ENCODE data around the gene MGAT5B. TPM values are rescaled to one million over a fixed set of nuclear protein-coding genes. Genes with fewer than 3 reads are reported as not detected.

The MGAT5B gene
- total and polyA plus RNA-seq, 2 experiments from 2014 or later, result 1.6 to 10.0 TPM

DNA sequence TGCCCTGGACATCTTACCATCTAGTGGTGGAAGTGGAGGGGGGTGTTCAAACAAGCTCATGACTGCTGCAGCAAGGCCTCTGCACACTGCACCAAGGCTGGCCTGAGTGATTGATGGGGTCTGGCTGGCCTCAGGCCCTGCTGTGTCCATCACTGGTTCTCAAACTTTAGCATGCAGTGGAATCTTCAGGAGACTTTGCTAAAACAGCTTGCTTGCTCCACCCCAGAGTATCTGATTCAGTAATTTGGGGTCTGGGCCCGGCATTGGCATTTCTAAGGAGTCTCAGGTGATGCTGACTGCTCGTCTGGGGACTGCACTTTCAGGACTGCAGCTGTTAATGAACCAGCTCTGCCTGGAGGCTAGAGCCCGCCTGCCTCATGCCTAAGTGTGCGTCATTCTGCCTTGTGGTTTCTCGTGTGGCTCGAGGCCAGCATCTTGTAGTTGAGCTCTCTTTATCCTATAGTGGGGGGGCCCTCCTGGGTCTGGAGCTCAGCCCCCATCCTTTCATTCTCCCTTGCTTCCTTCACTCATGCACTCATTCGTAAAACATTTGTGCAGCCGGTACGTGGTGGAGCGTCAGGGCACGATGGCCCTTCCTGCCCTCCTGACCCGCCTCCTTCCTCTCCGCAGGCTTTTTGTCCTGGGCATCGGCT, 4.1 kb downstream of the MGAT5B start:
- Mint-ChIP-seq H3K9me3 (peaks cover 3% of the 10 kb centered on the region; the same call in 1 of the 3 replicates), H3K36me3 (ENCODE audit: low read depth) (peaks cover 15% of the 10 kb centered on the region), H3K4me3 (no peak overlapping the region), H3K27me3 (ENCODE audit: insufficient read depth, low read depth, poor library complexity) (peaks cover 18% of the 10 kb centered on the region), H3K27ac (no peak overlapping the region), H3K4me1 (peaks cover 5% of the 10 kb centered on the region)
- Histone ChIP-seq H3K4me3 (no peak overlapping the region), H3K4me1 (ENCODE audit: insufficient read depth) (peaks cover 7% of the 10 kb centered on the region; the same call in 1 of the 2 replicates), H3K79me2 (replicated peaks; ENCODE audit: insufficient read depth) (no peaks in the 10 kb centered on the region), H3K27me3 (ENCODE audit: insufficient read depth) (peaks cover 28% of the 10 kb centered on the region), H3F3A (replicated peaks; ENCODE audit: low read depth) (no peaks in the 10 kb centered on the region), H3K9me2 (ENCODE audit: insufficient read depth) (no peaks in the 10 kb centered on the region), H3K4me2 (no peak overlapping the region), H3K36me3 (ENCODE audit: insufficient read depth) (no peaks in the 10 kb centered on the region; the same call in 1 of the 2 replicates), H3K27ac (ENCODE audit: low read depth) (no peak overlapping the region), H4K20me1 (replicated peaks; ENCODE audit: insufficient read depth) (0 out of 2 replicates have a peak, but pooled peaks cover 7% of the 10 kb centered on the region), H2AFZ (no peak overlapping the region)
- ATAC-seq, result no peak
- TF ChIP-seq STAT1 (IDR thresholded peaks at IDR 0.05; ENCODE audit: unreplicated experiment) (no peak), ZNF331 (CRISPR knock-in tag; IDR thresholded peaks at IDR 0.05; ENCODE audit: low read depth) (no peak), JUNB (IDR thresholded peaks at IDR 0.05; ENCODE audit: unreplicated experiment) (no peak)
- TF ChIP-seq, protein P1, sequence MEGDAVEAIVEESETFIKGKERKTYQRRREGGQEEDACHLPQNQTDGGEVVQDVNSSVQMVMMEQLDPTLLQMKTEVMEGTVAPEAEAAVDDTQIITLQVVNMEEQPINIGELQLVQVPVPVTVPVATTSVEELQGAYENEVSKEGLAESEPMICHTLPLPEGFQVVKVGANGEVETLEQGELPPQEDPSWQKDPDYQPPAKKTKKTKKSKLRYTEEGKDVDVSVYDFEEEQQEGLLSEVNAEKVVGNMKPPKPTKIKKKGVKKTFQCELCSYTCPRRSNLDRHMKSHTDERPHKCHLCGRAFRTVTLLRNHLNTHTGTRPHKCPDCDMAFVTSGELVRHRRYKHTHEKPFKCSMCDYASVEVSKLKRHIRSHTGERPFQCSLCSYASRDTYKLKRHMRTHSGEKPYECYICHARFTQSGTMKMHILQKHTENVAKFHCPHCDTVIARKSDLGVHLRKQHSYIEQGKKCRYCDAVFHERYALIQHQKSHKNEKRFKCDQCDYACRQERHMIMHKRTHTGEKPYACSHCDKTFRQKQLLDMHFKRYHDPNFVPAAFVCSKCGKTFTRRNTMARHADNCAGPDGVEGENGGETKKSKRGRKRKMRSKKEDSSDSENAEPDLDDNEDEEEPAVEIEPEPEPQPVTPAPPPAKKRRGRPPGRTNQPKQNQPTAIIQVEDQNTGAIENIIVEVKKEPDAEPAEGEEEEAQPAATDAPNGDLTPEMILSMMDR (conservative IDR thresholded peaks at IDR 0.05; ENCODE audit: low read depth in 2 of 2), result no peak
- no peak for DNase-seq (ENCODE audit: low spot score)

DNA sequence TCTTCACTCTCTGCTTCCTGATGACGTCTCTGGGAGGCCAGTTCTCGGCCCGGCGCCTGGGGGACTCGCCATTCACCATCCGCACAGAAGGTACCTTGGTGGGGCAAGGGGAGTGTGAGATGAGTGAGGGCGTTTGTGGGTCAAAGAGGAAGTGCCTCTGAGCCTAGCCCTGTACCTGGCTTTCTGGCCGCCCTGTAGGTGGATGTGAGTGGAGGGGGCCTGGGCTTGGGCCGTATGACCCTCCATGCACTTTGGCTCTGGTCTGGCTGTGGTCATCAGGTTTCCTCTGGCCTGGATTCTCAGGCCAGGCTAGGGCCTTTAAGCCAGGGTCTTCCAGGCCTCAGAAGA, 4.6 kb downstream of the MGAT5B start:
- ATAC-seq, result no peak
- Histone ChIP-seq H3K36me3 (ENCODE audit: insufficient read depth) (no peaks in the 10 kb centered on the region; the same call in 1 of the 2 replicates), H3K27me3 (ENCODE audit: insufficient read depth) (peaks cover 25% of the 10 kb centered on the region), H3K4me2 (no peak overlapping the region), H3K27ac (ENCODE audit: low read depth) (no peak overlapping the region), H3K4me3 (no peak overlapping the region), H3K4me1 (ENCODE audit: insufficient read depth) (peaks cover 2% of the 10 kb centered on the region; the same call in 1 of the 2 replicates), H3F3A (replicated peaks; ENCODE audit: low read depth) (no peaks in the 10 kb centered on the region), H2AFZ (no peak overlapping the region), H3K9me2 (ENCODE audit: insufficient read depth) (no peaks in the 10 kb centered on the region), H4K20me1 (replicated peaks; ENCODE audit: insufficient read depth) (0 out of 2 replicates have a peak, but pooled peaks cover 7% of the 10 kb centered on the region), H3K79me2 (replicated peaks; ENCODE audit: insufficient read depth) (no peaks in the 10 kb centered on the region)
- H3K27me3 Mint-ChIP-seq (ENCODE audit: insufficient read depth, low read depth, poor library complexity), result peaks cover 17% of the 10 kb centered on the region
- H3K36me3 Mint-ChIP-seq (ENCODE audit: low read depth), result peaks cover 15% of the 10 kb centered on the region
- peaks cover under 1% of the 10 kb centered on the region for H3K4me1 Mint-ChIP-seq
- no peak overlapping the region for H3K4me3 Mint-ChIP-seq
- no peak for DNase-seq (ENCODE audit: low spot score)
- no peak overlapping the region for H3K27ac Mint-ChIP-seq
- peaks cover 3% of the 10 kb centered on the region; the same call in 1 of the 3 replicates for H3K9me3 Mint-ChIP-seq
- TF ChIP-seq EZH2 (IDR thresholded peaks at IDR 0.05; ENCODE audit: low read depth, unreplicated experiment) (no peak), ZNF114 (CRISPR knock-in tag; IDR thresholded peaks at IDR 0.05) (no peak), POLR2AphosphoS5 (IDR thresholded peaks at IDR 0.05; ENCODE audit: low read depth) (no peak), EZH2phosphoT487 (IDR thresholded peaks at IDR 0.05; ENCODE audit: unreplicated experiment) (no peak), STAT1 (IDR thresholded peaks at IDR 0.05; ENCODE audit: unreplicated experiment) (no peak), CREB1 (CRISPR knock-in tag; IDR thresholded peaks at IDR 0.05; ENCODE audit: low read depth) (no peak), ZNF331 (CRISPR knock-in tag; IDR thresholded peaks at IDR 0.05; ENCODE audit: low read depth) (no peak)
- TF ChIP-seq, protein P1 (conservative IDR thresholded peaks at IDR 0.05; ENCODE audit: low read depth in 2 of 2), result no peak
- TF ChIP-seq, protein P2, sequence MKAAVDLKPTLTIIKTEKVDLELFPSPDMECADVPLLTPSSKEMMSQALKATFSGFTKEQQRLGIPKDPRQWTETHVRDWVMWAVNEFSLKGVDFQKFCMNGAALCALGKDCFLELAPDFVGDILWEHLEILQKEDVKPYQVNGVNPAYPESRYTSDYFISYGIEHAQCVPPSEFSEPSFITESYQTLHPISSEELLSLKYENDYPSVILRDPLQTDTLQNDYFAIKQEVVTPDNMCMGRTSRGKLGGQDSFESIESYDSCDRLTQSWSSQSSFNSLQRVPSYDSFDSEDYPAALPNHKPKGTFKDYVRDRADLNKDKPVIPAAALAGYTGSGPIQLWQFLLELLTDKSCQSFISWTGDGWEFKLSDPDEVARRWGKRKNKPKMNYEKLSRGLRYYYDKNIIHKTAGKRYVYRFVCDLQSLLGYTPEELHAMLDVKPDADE (IDR thresholded peaks at IDR 0.05), result no peak
- TF ChIP-seq, protein P3, sequence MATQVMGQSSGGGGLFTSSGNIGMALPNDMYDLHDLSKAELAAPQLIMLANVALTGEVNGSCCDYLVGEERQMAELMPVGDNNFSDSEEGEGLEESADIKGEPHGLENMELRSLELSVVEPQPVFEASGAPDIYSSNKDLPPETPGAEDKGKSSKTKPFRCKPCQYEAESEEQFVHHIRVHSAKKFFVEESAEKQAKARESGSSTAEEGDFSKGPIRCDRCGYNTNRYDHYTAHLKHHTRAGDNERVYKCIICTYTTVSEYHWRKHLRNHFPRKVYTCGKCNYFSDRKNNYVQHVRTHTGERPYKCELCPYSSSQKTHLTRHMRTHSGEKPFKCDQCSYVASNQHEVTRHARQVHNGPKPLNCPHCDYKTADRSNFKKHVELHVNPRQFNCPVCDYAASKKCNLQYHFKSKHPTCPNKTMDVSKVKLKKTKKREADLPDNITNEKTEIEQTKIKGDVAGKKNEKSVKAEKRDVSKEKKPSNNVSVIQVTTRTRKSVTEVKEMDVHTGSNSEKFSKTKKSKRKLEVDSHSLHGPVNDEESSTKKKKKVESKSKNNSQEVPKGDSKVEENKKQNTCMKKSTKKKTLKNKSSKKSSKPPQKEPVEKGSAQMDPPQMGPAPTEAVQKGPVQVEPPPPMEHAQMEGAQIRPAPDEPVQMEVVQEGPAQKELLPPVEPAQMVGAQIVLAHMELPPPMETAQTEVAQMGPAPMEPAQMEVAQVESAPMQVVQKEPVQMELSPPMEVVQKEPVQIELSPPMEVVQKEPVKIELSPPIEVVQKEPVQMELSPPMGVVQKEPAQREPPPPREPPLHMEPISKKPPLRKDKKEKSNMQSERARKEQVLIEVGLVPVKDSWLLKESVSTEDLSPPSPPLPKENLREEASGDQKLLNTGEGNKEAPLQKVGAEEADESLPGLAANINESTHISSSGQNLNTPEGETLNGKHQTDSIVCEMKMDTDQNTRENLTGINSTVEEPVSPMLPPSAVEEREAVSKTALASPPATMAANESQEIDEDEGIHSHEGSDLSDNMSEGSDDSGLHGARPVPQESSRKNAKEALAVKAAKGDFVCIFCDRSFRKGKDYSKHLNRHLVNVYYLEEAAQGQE (IDR thresholded peaks at IDR 0.05; ENCODE audit: unreplicated experiment), result no peak
